LHCN-M2 (cell line): ENCODE data around the gene C12orf60. TPM values are rescaled to one million over a fixed set of nuclear protein-coding genes. Genes with fewer than 3 reads are reported as not detected.

Experiments used
- DNase-seq: peaks from one replicate; pipeline ENCODE4 v3.0.0-alpha.2; 2012; ENCODE audit warnings: low read depth
- total RNA-seq: library from RNA; depleted of rRNA; stranded (reverse); fragments of >200 nt; gene quantifications from 2 replicates; pipeline ENCODE4 v1.2.3, GENCODE V29; 2014; rRNA removed

Gene C12orf60
- total RNA-seq, 1 experiment from 2014 or later = 3.2 TPM

DNA sequence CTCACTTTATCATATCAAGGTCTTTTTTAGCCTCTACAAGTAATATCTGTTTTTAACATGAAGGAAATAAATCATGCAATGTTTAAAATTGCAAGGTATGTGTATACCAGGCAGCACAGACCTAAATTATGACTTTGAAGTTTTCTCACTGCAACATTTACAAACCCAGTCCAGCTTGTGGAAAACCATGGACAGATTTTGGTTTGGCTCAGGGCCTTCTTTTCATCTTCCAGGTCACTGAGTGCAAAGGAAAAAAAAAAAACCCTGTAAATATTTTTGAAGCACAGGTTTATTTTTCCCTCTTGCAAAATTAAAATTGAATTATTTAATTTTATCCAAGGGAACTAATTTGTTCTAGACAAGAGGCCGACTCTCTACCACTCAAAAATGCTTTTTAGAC is 68.4 kb downstream of the C12orf60 start:
- DNase-seq = no peak

- DNase-seq = no peak
These were observed 70.1 kb downstream of the C12orf60 start for GRCh38 chr12:14873440-14874185.

Other genes starting within 250 kb of the C12orf60 start
- 0.06 and 0.29 TPM in 2 replicates for gene PLBD1, start 235.8 kb upstream of the C12orf60 start, total RNA-seq
- gene GUCY2C, start 107.1 kb upstream of the C12orf60 start, total RNA-seq = not detected in 2 replicates
- gene WBP11, start 192 bp upstream of the C12orf60 start, total RNA-seq = 20.3 and 23.4 TPM in 2 replicates
- gene SMCO3, start 10.5 kb downstream of the C12orf60 start, total RNA-seq = not detected in 2 replicates
- gene ART4, start 39.9 kb downstream of the C12orf60 start, total RNA-seq = not detected in 2 replicates
- gene MGP, start 82.2 kb downstream of the C12orf60 start, total RNA-seq = not detected in 2 replicates
- gene ERP27, start 134.9 kb downstream of the C12orf60 start, total RNA-seq = not detected in 2 replicates
- gene ARHGDIB, start 157.9 kb downstream of the C12orf60 start, total RNA-seq = 16.0 and 16.8 TPM in 2 replicates
- not detected in 2 replicates for gene PDE6H, start 169.4 kb downstream of the C12orf60 start, total RNA-seq